NCI-H1417 (cell line): ENCODE results near the gene DLGAP3.

Experiments
- DNase-seq, 3 experiments: peaks; one replicate each; lab custom pipeline; 2025; lab: John Stamatoyannopoulos, UW

The DLGAP3 gene

GRCh38 chr1:34905098-34905459, 24.4 kb downstream of the DLGAP3 start:
- no peak for DNase-seq

GRCh38 chr1:34904236-34905097, 25.0 kb downstream of the DLGAP3 start:
- DNase-seq, result no peak

DNA sequence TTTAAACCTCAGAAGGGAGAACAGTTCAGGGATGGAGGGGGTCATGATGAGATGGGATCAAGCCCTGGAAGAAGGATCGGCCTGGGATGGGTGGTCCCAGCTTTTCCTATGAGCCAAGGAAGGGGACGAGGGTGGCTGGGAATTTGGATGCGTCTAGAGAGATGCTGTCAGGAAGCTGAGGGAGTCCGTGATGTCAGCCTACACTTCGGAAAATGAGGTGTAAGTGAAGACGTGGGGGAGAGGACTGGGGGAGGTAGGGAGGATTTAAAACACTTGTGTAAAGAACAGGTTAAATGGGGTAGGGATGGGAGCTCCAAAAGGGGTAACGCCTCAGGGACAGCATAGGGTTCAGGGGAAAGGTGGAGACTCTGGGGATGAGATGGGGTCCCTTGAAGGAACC, 27.5 kb downstream of the DLGAP3 start:
- DNase-seq, result no peak

DNA sequence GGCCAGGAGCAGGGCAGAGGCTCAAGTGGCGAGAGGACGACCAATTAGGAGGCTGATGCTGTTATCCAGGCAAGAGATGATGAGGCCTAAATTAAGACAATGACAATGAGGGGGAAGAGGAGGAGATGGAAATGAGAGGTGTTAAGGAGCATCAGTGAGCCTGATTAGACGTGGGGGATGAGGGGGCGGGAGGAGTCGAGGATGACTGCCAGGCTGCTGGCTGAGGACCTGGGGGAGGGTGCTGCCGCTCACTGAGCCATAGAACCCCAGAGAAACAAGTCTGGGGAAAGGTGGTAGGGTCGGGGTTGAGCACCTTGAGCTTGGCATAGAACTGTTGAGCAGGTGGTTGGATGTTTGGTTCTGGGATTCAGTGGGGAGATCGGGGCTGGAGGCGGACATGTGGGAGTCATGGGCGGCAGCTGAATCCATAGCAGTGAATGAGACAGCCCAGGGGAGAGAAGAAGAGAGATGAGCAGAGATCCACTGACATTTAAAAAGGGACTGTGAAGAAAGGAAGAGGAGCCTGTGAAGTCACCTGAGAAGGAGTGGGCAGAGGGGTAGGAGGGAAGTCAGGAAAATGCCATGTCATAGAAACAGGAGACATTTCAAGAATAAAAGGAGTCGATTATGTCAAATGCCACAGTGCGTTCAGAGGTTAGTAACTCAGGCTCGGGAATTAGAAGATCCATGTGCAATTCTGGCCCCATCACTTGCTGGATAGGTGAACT, 28.5 kb downstream of the DLGAP3 start:
- no peak for DNase-seq

DNA sequence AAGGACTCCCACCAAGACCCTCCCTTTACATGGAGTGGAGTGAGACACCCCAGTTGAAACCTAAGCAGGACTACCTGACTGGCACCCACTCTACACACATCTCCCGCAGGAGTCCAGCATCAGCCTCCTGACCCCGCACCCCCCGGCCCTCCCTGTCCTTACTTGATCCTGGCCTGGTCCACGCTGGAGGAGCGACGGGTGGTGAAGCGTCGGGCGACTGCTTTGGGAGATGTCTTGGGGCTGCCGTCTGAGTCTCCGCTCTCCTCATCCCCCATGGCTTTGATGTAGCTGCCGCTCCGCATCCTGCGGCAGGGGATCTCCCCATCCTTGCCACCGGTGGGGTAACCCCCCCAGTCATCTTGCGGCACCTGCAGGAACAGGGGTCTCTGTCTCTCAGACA, 29.5 kb downstream of the DLGAP3 start:
- DNase-seq, result no peak

DNA sequence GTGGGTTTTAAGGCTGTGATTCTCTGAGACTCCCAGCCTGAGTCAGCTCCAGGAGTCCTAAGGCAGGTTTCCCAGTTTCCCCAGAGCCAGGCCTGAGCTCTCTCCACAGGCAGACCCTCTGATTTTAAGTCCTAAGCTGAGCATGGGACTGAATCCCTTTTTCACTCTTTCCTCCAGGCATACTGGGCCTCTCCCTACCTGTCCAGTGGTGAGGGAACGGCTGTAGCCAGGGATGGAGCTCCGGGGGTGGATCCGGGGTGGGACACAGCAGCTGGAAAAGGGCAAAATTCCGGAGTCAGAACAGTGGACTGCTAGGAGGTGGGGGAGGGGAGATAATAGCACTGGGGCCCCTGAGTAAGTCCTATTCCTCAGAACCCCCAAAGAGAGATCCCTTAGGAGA, 30.0 kb downstream of the DLGAP3 start:
- DNase-seq, result no peak

DNA sequence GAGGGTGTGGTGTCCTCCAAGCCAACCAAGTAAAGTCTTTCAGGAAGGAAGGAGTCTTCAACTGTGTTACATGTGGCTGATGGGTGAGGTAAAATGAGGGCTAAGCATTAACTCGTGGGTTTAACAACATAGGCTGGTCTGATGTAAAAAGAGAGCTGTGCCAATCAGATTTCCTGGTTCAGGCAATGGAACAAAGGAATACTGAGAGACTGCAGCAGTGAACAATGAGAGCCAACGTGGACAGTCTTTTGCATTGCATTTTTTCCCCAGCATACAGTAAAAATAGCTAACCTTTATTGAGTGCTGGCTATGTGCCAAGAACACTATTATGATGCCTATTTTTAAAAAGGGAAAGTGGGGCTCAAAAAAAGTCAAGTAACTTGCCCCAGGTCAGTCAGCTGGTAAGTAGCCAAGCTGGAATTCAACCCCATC, 31.1 kb downstream of the DLGAP3 start:
- peak in 1 of 3 experiments; percentile 20 for DNase-seq

GRCh38 chr1:34896612-34897011, 32.8 kb downstream of the DLGAP3 start:
- no peak for DNase-seq

- DNase-seq, result no peak
These were observed 39.7 kb downstream of the DLGAP3 start for GRCh38 chr1:34889705-34890104.

DNA sequence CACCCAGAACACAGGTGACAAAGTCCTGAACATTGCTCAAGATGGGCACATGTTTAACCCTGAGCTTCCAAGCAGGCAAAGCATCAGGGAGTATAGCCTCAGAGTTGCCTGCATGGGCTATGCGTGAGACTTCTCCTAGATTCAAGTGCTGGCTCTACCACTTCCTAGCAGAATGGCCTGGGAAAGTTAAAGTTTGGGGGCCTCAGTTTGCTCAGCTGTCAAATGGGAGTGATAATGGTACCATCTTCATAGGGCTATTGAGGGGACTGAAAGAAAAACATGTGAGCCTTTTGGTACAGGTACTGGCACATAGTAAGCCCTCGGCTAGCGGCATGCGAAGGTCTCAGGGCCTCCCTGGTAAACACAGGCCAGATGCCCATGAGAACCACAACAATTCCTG, 41.9 kb downstream of the DLGAP3 start:
- DNase-seq, result no peak

DNA sequence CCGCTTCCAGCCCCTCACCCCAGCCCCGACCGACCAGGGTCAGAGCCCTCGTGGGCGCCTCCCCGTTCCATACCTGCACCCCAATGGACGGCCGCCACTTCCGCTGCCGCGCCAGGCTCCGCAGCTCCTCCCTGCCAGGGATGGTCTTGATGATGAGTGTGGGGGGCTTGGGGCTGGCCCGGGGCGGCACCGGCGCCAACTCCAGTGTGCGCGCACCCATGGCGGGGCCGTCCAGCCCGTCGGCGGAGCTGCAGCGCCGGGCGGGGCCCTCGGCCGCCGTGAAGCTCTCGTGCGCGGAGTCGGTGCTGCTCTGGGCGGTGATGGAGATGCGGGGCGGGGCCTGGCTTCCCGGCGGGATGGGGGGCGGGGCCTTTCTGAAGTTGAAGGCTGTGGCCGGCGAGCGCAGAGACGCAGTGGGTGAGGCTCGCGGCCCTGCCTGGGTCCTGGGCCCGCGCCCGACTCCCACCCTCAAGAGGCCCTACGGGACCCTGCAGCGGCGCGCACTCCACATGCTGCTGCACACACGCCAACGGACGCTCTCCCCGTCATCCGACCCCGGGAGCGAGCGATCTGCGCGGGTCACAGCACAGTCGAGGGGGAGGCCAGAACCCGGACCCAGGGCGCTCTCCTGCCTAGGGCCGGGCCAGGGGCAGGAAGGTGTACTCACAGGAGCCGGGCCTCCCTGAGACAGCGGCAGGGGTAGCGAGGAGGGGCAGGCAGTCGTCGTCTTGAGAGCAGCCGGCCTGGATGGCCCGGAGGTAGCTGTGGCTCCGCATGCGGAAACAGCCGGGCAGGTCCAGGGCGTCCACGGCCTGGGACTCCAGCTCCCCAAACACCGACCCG, 43.8 kb downstream of the DLGAP3 start:
- DNase-seq, result no peak

DNA sequence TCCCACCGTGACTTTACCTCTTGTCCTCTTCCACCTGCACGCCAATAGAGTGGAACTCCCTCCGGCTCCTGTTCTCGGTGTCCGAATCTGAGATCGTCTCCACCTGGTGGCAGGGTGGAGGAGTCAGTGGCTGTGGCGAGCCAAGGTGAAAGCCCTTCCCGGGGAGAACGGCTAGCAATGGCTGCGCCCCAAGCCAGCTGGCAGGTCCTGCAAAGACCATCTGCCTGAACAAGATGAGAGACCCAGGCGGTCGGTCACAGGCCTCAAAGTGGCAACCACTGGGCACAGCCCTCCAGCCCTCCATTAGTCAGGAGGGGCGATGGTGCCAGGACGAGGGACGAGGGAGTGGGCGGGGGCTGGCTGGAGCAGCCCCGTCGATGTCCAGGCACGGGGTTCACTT, 44.5 kb downstream of the DLGAP3 start:
- no peak for DNase-seq

DNA sequence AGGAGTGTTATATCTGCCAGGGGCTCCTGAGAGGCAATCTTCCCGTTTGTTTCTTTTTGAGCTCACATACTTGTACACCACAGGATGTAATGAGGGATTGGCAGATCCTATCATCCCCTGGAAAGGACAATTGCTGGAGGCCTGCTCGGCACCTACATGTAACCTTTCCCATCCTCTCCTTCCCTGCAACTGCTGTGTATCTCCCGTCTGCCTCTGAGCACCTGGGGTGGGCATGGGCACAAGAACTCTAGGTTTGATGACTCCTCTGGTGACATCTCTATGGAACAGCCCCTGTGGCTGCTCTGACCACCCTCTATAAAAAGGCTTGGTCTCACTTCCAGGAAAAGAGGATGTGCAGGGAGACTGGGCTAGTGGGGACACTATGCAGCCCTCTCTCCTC, 44.9 kb downstream of the DLGAP3 start:
- DNase-seq, result no peak

- DNase-seq, result no peak
These were observed 50.2 kb downstream of the DLGAP3 start for GRCh38 chr1:34879230-34879629.

DNA sequence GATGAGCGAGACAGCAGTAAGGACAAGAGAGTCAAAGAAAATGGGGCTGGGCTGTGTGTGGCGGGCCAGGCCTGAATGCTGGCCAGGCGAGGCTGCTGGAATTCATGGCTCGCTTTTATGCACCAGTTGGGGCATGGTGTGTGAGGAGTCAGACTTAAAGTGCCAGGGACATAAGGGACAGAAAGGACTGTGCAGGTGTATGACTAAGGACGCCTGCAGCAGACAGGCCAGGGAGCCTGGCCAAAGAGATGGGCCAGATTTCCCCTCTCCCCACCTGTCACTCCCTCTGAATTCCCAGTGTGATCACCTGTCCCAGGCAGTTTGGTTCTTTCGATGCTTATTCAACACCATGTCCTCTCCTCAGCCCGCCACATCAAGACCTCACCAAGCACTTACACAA, 53.0 kb downstream of the DLGAP3 start:
- no peak for DNase-seq

DNA sequence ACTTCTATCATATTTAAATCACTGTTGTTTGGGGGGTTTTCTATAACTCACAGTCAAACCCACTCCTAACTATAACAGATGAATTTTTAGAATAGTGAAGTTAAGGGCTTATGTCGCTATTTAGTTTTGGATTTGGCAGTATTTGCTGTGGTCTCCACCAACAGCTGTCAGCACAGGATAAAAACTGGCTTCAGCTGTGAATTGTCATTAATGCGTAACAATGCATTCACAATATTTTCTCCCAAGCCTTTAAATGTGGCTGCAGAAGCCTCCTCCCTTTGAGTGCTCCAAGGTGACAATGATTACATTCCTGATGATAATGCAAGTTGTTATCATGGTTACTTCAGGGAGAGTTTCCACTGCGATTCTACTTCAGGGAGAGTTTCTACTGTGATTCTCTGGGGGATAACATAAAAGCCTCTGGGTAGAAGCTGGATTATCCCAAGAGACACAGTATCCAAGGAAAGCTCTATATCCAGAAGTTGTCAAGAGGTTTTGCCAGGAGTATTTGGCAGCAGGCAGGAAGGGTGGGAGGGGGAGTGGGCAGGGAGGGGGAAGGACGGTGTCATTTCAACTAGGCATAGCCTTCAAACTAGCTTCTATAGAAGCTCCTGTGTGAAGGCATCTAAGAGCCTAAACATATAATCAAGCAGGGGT, 55.0 kb downstream of the DLGAP3 start:
- no peak for DNase-seq

- DNase-seq, result no peak
These were observed 57.3 kb downstream of the DLGAP3 start for GRCh38 chr1:34872133-34872503.

DNA sequence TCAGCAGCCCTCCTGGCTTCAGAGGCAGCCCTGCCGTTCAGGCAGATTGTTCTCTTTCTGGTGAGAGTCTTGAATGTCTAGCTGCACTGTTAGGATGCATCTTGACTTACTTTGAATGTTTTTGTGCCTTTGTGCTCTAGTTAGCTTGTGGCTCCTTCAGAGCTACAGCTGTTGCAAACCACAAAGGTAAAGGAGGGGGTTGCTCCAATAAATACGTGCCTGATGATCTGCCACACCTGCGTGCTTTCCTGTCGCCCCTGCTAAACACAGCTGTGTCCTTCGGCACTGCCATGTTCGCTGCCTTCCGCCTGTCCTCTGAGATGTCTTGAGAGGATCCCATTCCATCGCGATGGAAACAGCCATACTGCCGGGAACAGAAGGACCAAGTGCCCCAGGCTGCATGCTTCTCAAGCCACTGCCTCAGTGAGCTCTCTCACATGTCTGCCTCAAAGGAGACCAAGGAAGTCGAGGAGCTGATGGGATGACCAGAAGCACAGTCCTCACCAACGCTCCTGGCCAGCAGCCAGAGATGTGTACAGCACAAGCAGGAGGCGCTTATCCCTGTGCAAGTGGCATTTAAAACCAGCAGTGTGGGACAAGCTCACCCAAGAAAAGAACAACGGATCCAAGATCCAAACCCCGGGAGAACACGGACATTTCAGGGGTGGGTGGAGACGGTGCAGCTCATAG, 57.9 kb downstream of the DLGAP3 start:
- DNase-seq, result no peak

DNA sequence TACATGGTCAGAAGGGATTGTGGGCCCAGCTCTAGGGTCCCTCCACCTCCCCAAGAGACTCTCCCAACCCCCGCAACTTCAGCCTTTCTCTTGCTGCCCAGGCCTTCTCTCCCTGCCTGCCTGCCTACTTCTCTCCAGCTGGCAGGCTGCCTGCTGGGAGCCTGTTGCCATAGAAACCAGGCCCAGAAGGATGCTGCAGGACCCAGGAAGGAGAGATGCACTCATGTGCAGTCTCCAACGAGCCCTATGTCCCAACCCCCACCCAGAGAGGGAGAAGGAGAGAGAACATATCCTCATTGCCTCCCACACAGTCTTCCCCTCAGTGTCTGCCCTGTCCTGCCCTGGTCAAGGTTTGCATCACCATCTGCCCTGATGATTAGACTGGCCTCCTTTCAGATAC, 59.1 kb downstream of the DLGAP3 start:
- DNase-seq, result peak in 2 of 3 experiments; percentile 48 to 76

DNA sequence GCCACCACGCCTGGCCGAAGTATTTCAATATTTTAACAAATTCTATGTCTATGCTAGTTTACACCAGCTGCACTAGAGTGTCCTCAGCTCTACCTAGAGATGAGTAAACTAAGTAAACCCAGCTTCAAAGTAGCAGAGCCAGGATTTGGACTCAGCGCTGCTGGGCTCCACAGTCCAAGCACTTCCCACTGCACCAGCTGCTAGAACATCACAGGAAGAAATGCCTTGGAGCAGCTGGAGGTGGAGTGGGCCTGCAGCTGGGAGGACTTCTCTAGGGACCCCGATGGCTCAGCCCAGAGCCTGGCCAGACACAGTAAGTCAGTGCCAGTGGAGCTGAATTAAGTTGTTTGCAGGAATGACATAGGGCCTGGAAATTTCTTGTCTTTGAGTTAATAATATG, 59.7 kb downstream of the DLGAP3 start:
- no peak for DNase-seq

GRCh38 chr1:34868230-34869049, 61.0 kb downstream of the DLGAP3 start:
- DNase-seq, result no peak
